ENCODE data around the gene SPTBN1.

The SPTBN1 gene

GRCh38 chr2:54555318-54555837, 99.3 kb downstream of the SPTBN1 start:
- Histone ChIP-seq H3K27me3 (ENCODE audit: insufficient read depth, low read length, poor library complexity, severe bottlenecking) (no peaks in the 10 kb centered on the region), H3K9me3 (ENCODE audit: insufficient read depth, low read depth, low read length) (no peaks in the 10 kb centered on the region), H3K36me3 (ENCODE audit: insufficient read depth, low read length) (no peaks in the 10 kb centered on the region), H4K20me1 (ENCODE audit: insufficient read depth, low read length, poor library complexity, severe bottlenecking) (peaks cover 3% of the 10 kb centered on the region), H3K4me1 (ENCODE audit: insufficient read depth, low read length, poor library complexity, severe bottlenecking) (peaks cover 28% of the 10 kb centered on the region), H3K79me2 (ENCODE audit: insufficient read depth, low read length) (peaks cover 47% of the 10 kb centered on the region), H2AFZ (ENCODE audit: low read length) (no peak overlapping the region), H3K4me2 (ENCODE audit: low read depth, low read length, poor library complexity, severe bottlenecking) (peak overlapping the region; percentile 97), H3F3A (ENCODE audit: low read depth) (no peaks in the 10 kb centered on the region), H3K9ac (ENCODE audit: low read depth, low read length, poor library complexity, severe bottlenecking) (no peak overlapping the region), H3K9me2 (replicated peaks; ENCODE audit: low read depth, low read length) (no peaks in the 10 kb centered on the region), H3K4me3 (ENCODE audit: low read length, poor library complexity, severe bottlenecking) (no peak overlapping the region)
- no peak for TF ChIP-seq CTCF (conservative IDR thresholded peaks at IDR 0.05; ENCODE audit: low read length)
- no peak for TF ChIP-seq EZH2phosphoT487 (IDR thresholded peaks at IDR 0.05; ENCODE audit: borderline replicate concordance)

GRCh38 chr2:54556621-54557121, 100.5 kb downstream of the SPTBN1 start:
- peaks cover 59% of the 10 kb centered on the region for H3K79me2 ChIP-seq (ENCODE audit: insufficient read depth, low read length)
- peaks cover 39% of the 10 kb centered on the region for H3K4me1 ChIP-seq (ENCODE audit: insufficient read depth, low read length, poor library complexity, severe bottlenecking)
- peak overlapping the region; percentile 97 for H3K4me2 ChIP-seq (ENCODE audit: low read depth, low read length, poor library complexity, severe bottlenecking)
- peak overlapping the region; percentile 85 for H3K9ac ChIP-seq (ENCODE audit: low read depth, low read length, poor library complexity, severe bottlenecking)
- no peaks in the 10 kb centered on the region for H3K9me3 ChIP-seq (ENCODE audit: insufficient read depth, low read depth, low read length)
- H2AFZ ChIP-seq (ENCODE audit: low read length): no peak overlapping the region
- H3K4me3 ChIP-seq (ENCODE audit: low read length, poor library complexity, severe bottlenecking): peak overlapping the region; percentile 99
- no peaks in the 10 kb centered on the region for H3K27me3 ChIP-seq (ENCODE audit: insufficient read depth, low read length, poor library complexity, severe bottlenecking)
- H3K9me2 ChIP-seq (replicated peaks; ENCODE audit: low read depth, low read length): no peaks in the 10 kb centered on the region
- H3K36me3 ChIP-seq (ENCODE audit: insufficient read depth, low read length): no peaks in the 10 kb centered on the region
- no peaks in the 10 kb centered on the region for H3F3A ChIP-seq (ENCODE audit: low read depth)
- H4K20me1 ChIP-seq (ENCODE audit: insufficient read depth, low read length, poor library complexity, severe bottlenecking): peaks cover 14% of the 10 kb centered on the region
- TF ChIP-seq EZH2phosphoT487 (IDR thresholded peaks at IDR 0.05; ENCODE audit: borderline replicate concordance): no peak
- no peak for TF ChIP-seq CTCF (conservative IDR thresholded peaks at IDR 0.05; ENCODE audit: low read length)

GRCh38 chr2:54557211-54557600, 101.1 kb downstream of the SPTBN1 start:
- Histone ChIP-seq H3K9me3 (ENCODE audit: insufficient read depth, low read depth, low read length) (no peaks in the 10 kb centered on the region), H3K4me3 (ENCODE audit: low read length, poor library complexity, severe bottlenecking) (peak overlapping the region; percentile 99), H3K27me3 (ENCODE audit: insufficient read depth, low read length, poor library complexity, severe bottlenecking) (no peaks in the 10 kb centered on the region), H2AFZ (ENCODE audit: low read length) (peak overlapping the region; percentile 86; the same call in 1 of the 2 replicates), H4K20me1 (ENCODE audit: insufficient read depth, low read length, poor library complexity, severe bottlenecking) (peaks cover 19% of the 10 kb centered on the region), H3K79me2 (ENCODE audit: insufficient read depth, low read length) (peaks cover 65% of the 10 kb centered on the region), H3K9ac (ENCODE audit: low read depth, low read length, poor library complexity, severe bottlenecking) (peak overlapping the region; percentile 85), H3K4me1 (ENCODE audit: insufficient read depth, low read length, poor library complexity, severe bottlenecking) (peaks cover 43% of the 10 kb centered on the region), H3K4me2 (ENCODE audit: low read depth, low read length, poor library complexity, severe bottlenecking) (peak overlapping the region; percentile 97), H3K36me3 (ENCODE audit: insufficient read depth, low read length) (no peaks in the 10 kb centered on the region), H3F3A (ENCODE audit: low read depth) (no peaks in the 10 kb centered on the region), H3K9me2 (replicated peaks; ENCODE audit: low read depth, low read length) (no peaks in the 10 kb centered on the region)
- TF ChIP-seq EZH2phosphoT487 (IDR thresholded peaks at IDR 0.05; ENCODE audit: borderline replicate concordance) (no peak), CTCF (conservative IDR thresholded peaks at IDR 0.05; ENCODE audit: low read length) (no peak)
